Progenitor cell of endocrine pancreas (in vitro differentiated cells): ENCODE results near the gene RPS27L. TPM values are rescaled to one million over a fixed set of nuclear protein-coding genes. Genes with fewer than 3 reads are reported as not detected.

Experiments
- DNase-seq: peaks from one replicate; pipeline ENCODE4 v3.0.0; 2021; ENCODE audit warnings: low spot score; ENCODE audit not compliant: unreplicated experiment
- H3K27ac Mint-ChIP-seq: 2 replicates; pipeline ENCODE4 v1.8.0; 2021; ENCODE audit warnings: mild to moderate bottlenecking, moderate library complexity, mixed read lengths
- H3K27me3 Mint-ChIP-seq: 2 replicates; pipeline ENCODE4 v1.8.0; 2021; ENCODE audit warnings: mixed read lengths
- H3K36me3 Mint-ChIP-seq: 2 replicates; pipeline ENCODE4 v1.8.0; 2022; ENCODE audit warnings: mixed read lengths; ENCODE audit not compliant: insufficient read depth
- H3K4me1 Mint-ChIP-seq: 2 replicates; pipeline ENCODE4 v1.8.0; 2021; ENCODE audit warnings: low read depth, mixed read lengths
- H3K4me3 Mint-ChIP-seq: 2 replicates; pipeline ENCODE4 v1.8.0; 2021; ENCODE audit warnings: low read depth, mild to moderate bottlenecking, moderate library complexity, mixed read lengths
- H3K9me3 Mint-ChIP-seq: 2 replicates; pipeline ENCODE4 v1.8.0; 2021; ENCODE audit warnings: low read depth, mixed read lengths
- total RNA-seq: library from RNA; stranded (reverse); gene quantifications from 2 replicates; pipeline ENCODE4 v1.2.1, GENCODE V29; 2021
- TF ChIP-seq, protein P1 (sequence below): fragments of 200-600 bp; sonication (generic); IDR thresholded peaks from one replicate; pipeline ENCODE4 v1.5.0; 2021; ENCODE audit warnings: antibody characterized with exemption, mild to moderate bottlenecking; ENCODE audit not compliant: unreplicated experiment

Gene RPS27L
- total RNA-seq, 1 donor from 2014 or later, result 129 TPM

- Mint-ChIP-seq H3K27ac (no peak overlapping the region), H3K4me3 (no peak overlapping the region), H3K4me1 (no peaks in the 10 kb centered on the region), H3K36me3 (peaks cover 6% of the 10 kb centered on the region), H3K9me3 (no peaks in the 10 kb centered on the region), H3K27me3 (no peaks in the 10 kb centered on the region)
- TF ChIP-seq, protein P1, sequence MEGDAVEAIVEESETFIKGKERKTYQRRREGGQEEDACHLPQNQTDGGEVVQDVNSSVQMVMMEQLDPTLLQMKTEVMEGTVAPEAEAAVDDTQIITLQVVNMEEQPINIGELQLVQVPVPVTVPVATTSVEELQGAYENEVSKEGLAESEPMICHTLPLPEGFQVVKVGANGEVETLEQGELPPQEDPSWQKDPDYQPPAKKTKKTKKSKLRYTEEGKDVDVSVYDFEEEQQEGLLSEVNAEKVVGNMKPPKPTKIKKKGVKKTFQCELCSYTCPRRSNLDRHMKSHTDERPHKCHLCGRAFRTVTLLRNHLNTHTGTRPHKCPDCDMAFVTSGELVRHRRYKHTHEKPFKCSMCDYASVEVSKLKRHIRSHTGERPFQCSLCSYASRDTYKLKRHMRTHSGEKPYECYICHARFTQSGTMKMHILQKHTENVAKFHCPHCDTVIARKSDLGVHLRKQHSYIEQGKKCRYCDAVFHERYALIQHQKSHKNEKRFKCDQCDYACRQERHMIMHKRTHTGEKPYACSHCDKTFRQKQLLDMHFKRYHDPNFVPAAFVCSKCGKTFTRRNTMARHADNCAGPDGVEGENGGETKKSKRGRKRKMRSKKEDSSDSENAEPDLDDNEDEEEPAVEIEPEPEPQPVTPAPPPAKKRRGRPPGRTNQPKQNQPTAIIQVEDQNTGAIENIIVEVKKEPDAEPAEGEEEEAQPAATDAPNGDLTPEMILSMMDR, result no peak
- no peak for DNase-seq
These were observed 23.5 kb downstream of the RPS27L start for GRCh38 chr15:63133786-63134185.

GRCh38 chr15:63126726-63127125 lies 30.6 kb downstream of the RPS27L start:
- TF ChIP-seq, protein P1, result no peak
- no peaks in the 10 kb centered on the region for H3K27me3 Mint-ChIP-seq
- no peak overlapping the region for H3K27ac Mint-ChIP-seq
- no peaks in the 10 kb centered on the region for H3K4me1 Mint-ChIP-seq
- DNase-seq, result no peak
- no peak overlapping the region for H3K4me3 Mint-ChIP-seq
- H3K9me3 Mint-ChIP-seq, result no peaks in the 10 kb centered on the region
- H3K36me3 Mint-ChIP-seq, result peaks cover 9% of the 10 kb centered on the region

DNA sequence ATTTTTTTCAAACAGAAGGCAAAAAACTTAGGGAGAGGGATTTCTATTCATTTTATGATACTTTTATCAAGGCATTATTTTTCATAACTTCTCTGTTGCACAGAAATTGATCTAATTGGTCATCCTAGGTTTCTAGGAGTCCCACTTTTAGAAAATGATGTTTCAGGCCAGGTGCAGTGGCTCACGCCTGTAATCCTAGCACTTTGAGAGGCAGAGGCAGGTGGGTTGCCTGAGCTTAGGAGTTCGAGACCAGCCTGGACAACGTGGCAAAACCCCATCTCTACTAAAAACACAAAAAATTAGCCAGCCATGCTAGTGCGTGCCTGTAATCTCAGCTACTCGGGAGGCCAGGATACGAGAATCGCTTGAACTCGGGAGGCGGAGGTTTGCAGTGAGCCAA lies 32.8 kb downstream of the RPS27L start:
- H3K36me3 Mint-ChIP-seq, result peaks cover 7% of the 10 kb centered on the region
- peaks cover 6% of the 10 kb centered on the region for H3K9me3 Mint-ChIP-seq
- peaks cover 4% of the 10 kb centered on the region for H3K4me1 Mint-ChIP-seq
- no peak for DNase-seq
- TF ChIP-seq, protein P1, result no peak
- no peak overlapping the region for H3K27ac Mint-ChIP-seq
- H3K27me3 Mint-ChIP-seq, result no peaks in the 10 kb centered on the region
- H3K4me3 Mint-ChIP-seq, result no peak overlapping the region

DNA sequence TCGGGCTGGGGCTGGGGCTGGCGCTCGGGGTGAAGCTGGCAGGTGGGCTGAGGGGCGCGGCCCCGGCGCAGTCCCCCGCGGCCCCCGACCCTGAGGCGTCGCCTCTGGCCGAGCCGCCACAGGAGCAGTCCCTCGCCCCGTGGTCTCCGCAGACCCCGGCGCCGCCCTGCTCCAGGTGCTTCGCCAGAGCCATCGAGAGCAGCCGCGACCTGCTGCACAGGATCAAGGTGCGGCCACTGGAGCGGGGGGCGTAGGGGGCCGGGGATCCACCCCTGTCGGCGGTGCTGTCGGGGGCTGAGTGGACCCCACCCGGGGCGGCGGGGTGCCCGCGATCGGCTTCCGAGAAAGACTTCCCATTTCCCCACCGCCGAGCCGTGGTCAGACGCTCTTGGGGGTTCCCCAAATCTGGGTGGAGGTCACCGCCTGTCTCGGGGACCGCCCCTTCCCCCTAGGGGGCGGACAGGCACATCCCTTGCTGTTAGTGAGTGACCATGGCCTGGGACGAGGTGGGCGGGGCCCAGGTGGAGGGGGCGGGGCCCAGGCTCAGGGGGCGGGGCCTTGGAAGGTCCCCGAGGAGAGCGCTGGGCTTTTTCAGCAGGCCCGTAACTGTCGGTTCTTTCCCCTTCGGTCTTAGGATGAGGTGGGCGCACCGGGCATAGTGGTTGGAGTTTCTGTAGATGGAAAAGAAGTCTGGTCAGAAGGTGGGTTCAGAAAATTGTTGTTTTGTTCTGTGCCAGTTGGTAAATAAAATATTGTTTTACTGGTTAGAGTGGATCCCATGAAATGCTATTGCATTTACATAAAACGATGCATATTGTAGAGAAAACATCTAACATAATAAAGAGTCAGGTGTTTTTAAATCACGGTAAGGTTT lies 35.0 kb downstream of the RPS27L start:
- Mint-ChIP-seq H3K36me3 (peaks cover 2% of the 10 kb centered on the region), H3K4me3 (peak overlapping the region; percentile 87), H3K27ac (peak overlapping the region; percentile 85), H3K27me3 (no peaks in the 10 kb centered on the region), H3K9me3 (peaks cover 9% of the 10 kb centered on the region), H3K4me1 (peaks cover 4% of the 10 kb centered on the region)
- TF ChIP-seq, protein P1, result peak; percentile 50
- peak; percentile 82 for DNase-seq

DNA sequence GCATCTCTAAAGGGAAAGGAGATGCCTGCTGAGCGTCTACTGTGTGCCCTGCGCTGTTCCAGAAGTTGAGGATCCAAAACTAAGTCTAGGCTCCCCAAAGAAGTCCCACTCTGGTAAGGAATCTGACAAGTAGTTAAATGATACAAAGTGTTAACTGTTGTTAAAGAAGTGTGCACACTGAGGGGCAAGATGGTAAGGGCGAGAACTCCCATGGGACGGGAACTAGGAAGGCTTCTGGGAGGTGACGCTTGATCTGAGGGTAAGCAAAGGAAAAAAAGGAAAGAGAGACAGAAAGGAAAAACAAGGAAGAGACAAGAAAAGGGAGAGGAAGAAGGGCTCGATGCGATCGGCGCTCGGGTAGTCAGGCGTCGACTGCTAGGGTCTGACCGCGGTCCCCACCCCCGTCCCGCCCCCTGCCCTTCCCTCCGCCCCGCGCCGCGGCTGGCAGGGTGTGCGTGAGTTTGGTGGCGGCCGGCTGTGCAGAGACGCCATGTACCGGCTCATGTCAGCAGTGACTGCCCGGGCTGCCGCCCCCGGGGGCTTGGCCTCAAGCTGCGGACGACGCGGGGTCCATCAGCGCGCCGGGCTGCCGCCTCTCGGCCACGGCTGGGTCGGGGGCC lies 35.8 kb downstream of the RPS27L start, which contains the start of gene LACTB:
TSS of gene LACTB (plus strand) at position 480 of the 620 bp plus-strand sequence. CDS start at position 491, 11 bp downstream.
- Mint-ChIP-seq H3K4me1 (peaks cover 4% of the 10 kb centered on the region), H3K9me3 (peaks cover 9% of the 10 kb centered on the region), H3K27ac (peak within 1 kb of the TSS; percentile 86), H3K27me3 (no peaks in the 10 kb centered on the region), H3K36me3 (peaks cover 2% of the 10 kb centered on the region), H3K4me3 (peak within 1 kb of the TSS; percentile 87)
- TF ChIP-seq, protein P1, result no peak
- DNase-seq, result peak; percentile 71
